ENCODE results near the gene ARID1B. TPM values are rescaled to one million over a fixed set of nuclear protein-coding genes. Genes with fewer than 3 reads are reported as not detected.

ARID1B gene
- total and polyA plus RNA-seq, 2 of the 13 experiments (the other 11 are each of a cell fraction or from before 2014, with no cell fraction given) = 20.1 to 32.6 TPM

GRCh38 chr6:156850353-156850752, 73.2 kb downstream of the ARID1B start:
- POLR2A ChIA-PET = no interaction called here
- Histone ChIP-seq H3K4me3 (replicated peaks in 1 of 3; ENCODE audit: insufficient read depth in 1 of 3, low read depth in 2 of 3, low read length in 3 of 3) (no peak overlapping the region), H3K9me3 (ENCODE audit: low read length) (no peaks in the 10 kb centered on the region), H3K79me2 (ENCODE audit: insufficient read depth, low read length) (peaks cover 93% of the 10 kb centered on the region), H3K27me3 (ENCODE audit: control insufficient read depth in 1 of 2, insufficient read depth in 2 of 2, low read length in 2 of 2) (no peaks in the 10 kb centered on the region), H3K27ac (ENCODE audit: extremely low read length, insufficient read depth, low read length) (no peak overlapping the region), H3K4me1 (ENCODE audit: insufficient read depth, low read length) (peaks cover 5% of the 10 kb centered on the region), H2AFZ (ENCODE audit: low read length) (no peak overlapping the region), H4K20me1 (ENCODE audit: insufficient read depth, low read length) (peaks cover 7% of the 10 kb centered on the region; the same call in 1 of the 2 replicates), H3K4me2 (ENCODE audit: low read depth, low read length) (no peak overlapping the region), H3K36me3 (replicated peaks in 1 of 2; ENCODE audit: control insufficient read depth in 1 of 2, insufficient read depth in 2 of 2, low read length in 2 of 2) (peaks cover 0 to 2% of the 10 kb centered on the region in 2 experiments; a peak in 2 of 5 replicates), H3K9ac (ENCODE audit: insufficient read depth, low read depth, low read length) (no peak overlapping the region)
- in situ Hi-C loops (cut with HindIII; ENCODE audit: extremely low pct_ligation_motif_present, low pct_unique_long_range_greater_than_20kb) = no loop called here
- CTCF ChIA-PET (ENCODE audit: low intra/inter-chr PET ratio, low total read pairs) = no interaction called here
- no peak for TF ChIP-seq ZNF160 (CRISPR knock-in tag; IDR thresholded peaks at IDR 0.05)
- no peak for TF ChIP-seq YEATS2 (CRISPR knock-in tag; IDR thresholded peaks at IDR 0.05; ENCODE audit: borderline replicate concordance)
- no peak for TF ChIP-seq MAFF (IDR thresholded peaks at IDR 0.05; ENCODE audit: low read depth, low read length)
- no peak for TF ChIP-seq TOPORS (CRISPR knock-in tag; IDR thresholded peaks at IDR 0.05)
- no peak for TF ChIP-seq ERF (CRISPR knock-in tag; IDR thresholded peaks at IDR 0.05)
- TF ChIP-seq POLR2AphosphoS2 (IDR thresholded peaks at IDR 0.05; ENCODE audit: low read depth, low read length) = no peak
- no peak for TF ChIP-seq ZNF782 (CRISPR knock-in tag; IDR thresholded peaks at IDR 0.05; ENCODE audit: borderline replicate concordance)
- no peak for TF ChIP-seq ZFX (CRISPR knock-in tag; IDR thresholded peaks at IDR 0.05; ENCODE audit: low read depth)
- no peak for TF ChIP-seq PREB (CRISPR knock-in tag; IDR thresholded peaks at IDR 0.05)
- no peak for TF ChIP-seq ARID3A (IDR thresholded peaks at IDR 0.05; ENCODE audit: low read depth, low read length)
- no peak for TF ChIP-seq ZGPAT (CRISPR knock-in tag; IDR thresholded peaks at IDR 0.05)
- TF ChIP-seq SETDB1 (CRISPR knock-in tag; IDR thresholded peaks at IDR 0.05; ENCODE audit: borderline replicate concordance) = no peak
- TF ChIP-seq AHDC1 (CRISPR knock-in tag; IDR thresholded peaks at IDR 0.05; ENCODE audit: borderline replicate concordance) = no peak
- TF ChIP-seq RFX3 (CRISPR knock-in tag; IDR thresholded peaks at IDR 0.05) = no peak
- WGBS (ENCODE audit: low lambda C conversion rate) = 94% methylated on average over 3 of the region's 3 CpGs
- intact Hi-C loops (cut with micrococcal nuclease; ENCODE audit: unreplicated experiment) = no loop called here
- no peak for DNase-seq (ENCODE audit: low spot score)
- no peak for FAIRE-seq
- BruUV-seq (replicated peaks) = no TSS peak
- ATAC-seq = no peak
